ENCODE data around the gene PACS2.
A peak's percentile ranks its signal among the peaks of the same experiment; 100 is the strongest.
"Not testable (repeated sequence)": the region's sequence is repeated elsewhere in the genome, so short reads cannot be mapped to it uniquely, and the experiment has no call there.

PACS2 gene

GRCh38 chr14:105334383-105335230 is 20.1 kb downstream of the PACS2 start:
- ATAC-seq (ENCODE audit: low read depth), result peak; percentile 30; the same call in 2 of the 3 replicates

GRCh38 chr14:105335231-105335542 is 20.6 kb downstream of the PACS2 start:
- H3K36me3 ChIP-seq (ENCODE audit: low read depth); DNase-seq (ENCODE audit: low spot score); H3K9me3 ChIP-seq (ENCODE audit: severe bottlenecking); H3K4me3 ChIP-seq (ENCODE audit: severe bottlenecking); H3K27me3 ChIP-seq (ENCODE audit: insufficient read depth, poor library complexity, severe bottlenecking); H3K27ac ChIP-seq (ENCODE audit: poor library complexity, severe bottlenecking); H3K4me1 ChIP-seq (ENCODE audit: insufficient read depth, poor library complexity, severe bottlenecking); ATAC-seq (ENCODE audit: low read depth): not testable (repeated sequence)

More at GRCh38 chr14:105334383-105335230, 20.1 kb downstream of the PACS2 start:
- no peak for TF ChIP-seq CTCF (IDR thresholded peaks at IDR 0.05; ENCODE audit: poor library complexity, severe bottlenecking)
- no peak overlapping the region for H3K27ac ChIP-seq (ENCODE audit: poor library complexity, severe bottlenecking)
- no peak overlapping the region for H3K4me3 ChIP-seq (ENCODE audit: severe bottlenecking)
- H3K36me3 ChIP-seq (ENCODE audit: low read depth), result no peaks in the 10 kb centered on the region
- peaks cover 6% of the 10 kb centered on the region for H3K4me1 ChIP-seq (ENCODE audit: insufficient read depth, poor library complexity, severe bottlenecking)
- peak; percentile 61 for DNase-seq (ENCODE audit: low spot score)
- no peaks in the 10 kb centered on the region for H3K9me3 ChIP-seq (ENCODE audit: severe bottlenecking)
- no peaks in the 10 kb centered on the region for H3K27me3 ChIP-seq (ENCODE audit: insufficient read depth, poor library complexity, severe bottlenecking)

- Histone ChIP-seq H3K27me3 (ENCODE audit: insufficient read depth, poor library complexity, severe bottlenecking) (no peaks in the 10 kb centered on the region), H3K36me3 (ENCODE audit: low read depth) (no peaks in the 10 kb centered on the region), H3K9me3 (ENCODE audit: severe bottlenecking) (no peaks in the 10 kb centered on the region), H3K27ac (ENCODE audit: poor library complexity, severe bottlenecking) (no peak overlapping the region), H3K4me3 (ENCODE audit: severe bottlenecking) (no peak overlapping the region), H3K4me1 (ENCODE audit: insufficient read depth, poor library complexity, severe bottlenecking) (no peaks in the 10 kb centered on the region)
- DNase-seq (ENCODE audit: low spot score), result no peak
- TF ChIP-seq CTCF (IDR thresholded peaks at IDR 0.05; ENCODE audit: poor library complexity, severe bottlenecking), result no peak
- no peak for ATAC-seq (ENCODE audit: low read depth)
Observed at GRCh38 chr14:105335735-105336476, 21.4 kb downstream of the PACS2 start.

- H3K36me3 ChIP-seq (ENCODE audit: low read depth), result no peaks in the 10 kb centered on the region
- DNase-seq (ENCODE audit: low spot score) (no peak), ATAC-seq (ENCODE audit: low read depth) (no peak)
- H3K4me3 ChIP-seq (ENCODE audit: severe bottlenecking), result no peak overlapping the region
- no peak for TF ChIP-seq CTCF (IDR thresholded peaks at IDR 0.05; ENCODE audit: poor library complexity, severe bottlenecking)
- H3K4me1 ChIP-seq (ENCODE audit: insufficient read depth, poor library complexity, severe bottlenecking), result no peaks in the 10 kb centered on the region
- H3K27me3 ChIP-seq (ENCODE audit: insufficient read depth, poor library complexity, severe bottlenecking), result no peaks in the 10 kb centered on the region
- H3K9me3 ChIP-seq (ENCODE audit: severe bottlenecking), result no peaks in the 10 kb centered on the region
- H3K27ac ChIP-seq (ENCODE audit: poor library complexity, severe bottlenecking), result no peak overlapping the region
Observed at GRCh38 chr14:105336477-105337287, 22.1 kb downstream of the PACS2 start.

GRCh38 chr14:105337433-105337832 is 22.9 kb downstream of the PACS2 start:
- no peaks in the 10 kb centered on the region for H3K27me3 ChIP-seq (ENCODE audit: insufficient read depth, poor library complexity, severe bottlenecking)
- H3K9me3 ChIP-seq (ENCODE audit: severe bottlenecking), result no peaks in the 10 kb centered on the region
- no peak overlapping the region for H3K27ac ChIP-seq (ENCODE audit: poor library complexity, severe bottlenecking)
- no peak for DNase-seq (ENCODE audit: low spot score)
- TF ChIP-seq CTCF (IDR thresholded peaks at IDR 0.05; ENCODE audit: poor library complexity, severe bottlenecking), result no peak
- no peak for ATAC-seq (ENCODE audit: low read depth)
- H3K4me1 ChIP-seq (ENCODE audit: insufficient read depth, poor library complexity, severe bottlenecking), result no peaks in the 10 kb centered on the region
- no peak overlapping the region for H3K4me3 ChIP-seq (ENCODE audit: severe bottlenecking)
- no peaks in the 10 kb centered on the region for H3K36me3 ChIP-seq (ENCODE audit: low read depth)

Data from RWPE2 (cell line).